Nephron (organoid): ENCODE measurements around the gene MCM9.

Experiments
- H3K27ac Mint-ChIP-seq, 3 experiments: 2 replicates each; pipeline ENCODE4 v1.8.0; 2020; ENCODE audit warnings: mixed read lengths in 3 of 3, mild to moderate bottlenecking in 2 of 3, moderate library complexity in 1 of 3
- H3K27me3 Mint-ChIP-seq: 2 replicates; pipeline ENCODE4 v1.8.0; 2021; ENCODE audit warnings: low read depth, mild to moderate bottlenecking, moderate library complexity, mixed read lengths
- H3K36me3 Mint-ChIP-seq: 2 replicates; pipeline ENCODE4 v1.8.0; 2020; ENCODE audit warnings: low read depth, mixed read lengths
- H3K4me1 Mint-ChIP-seq: 2 replicates; pipeline ENCODE4 v1.8.0; 2020; ENCODE audit warnings: mixed read lengths
- H3K4me3 Mint-ChIP-seq, 3 experiments: 2 replicates each; pipeline ENCODE4 v1.8.0; 2020; ENCODE audit warnings: mild to moderate bottlenecking in 3 of 3, mixed read lengths in 3 of 3, moderate library complexity in 2 of 3
- H3K9me3 Mint-ChIP-seq: 2 replicates; pipeline ENCODE4 v1.8.0; 2020; ENCODE audit warnings: mixed read lengths
- TF ChIP-seq, protein P1 (sequence below), 3 experiments: fragments of 200-600 bp; sonication (generic); IDR thresholded peaks; one replicate each; pipeline ENCODE4 v1.5.0; 2021; ENCODE audit warnings: antibody characterized with exemption in 3 of 3; ENCODE audit not compliant: unreplicated experiment in 3 of 3

The MCM9 gene

DNA sequence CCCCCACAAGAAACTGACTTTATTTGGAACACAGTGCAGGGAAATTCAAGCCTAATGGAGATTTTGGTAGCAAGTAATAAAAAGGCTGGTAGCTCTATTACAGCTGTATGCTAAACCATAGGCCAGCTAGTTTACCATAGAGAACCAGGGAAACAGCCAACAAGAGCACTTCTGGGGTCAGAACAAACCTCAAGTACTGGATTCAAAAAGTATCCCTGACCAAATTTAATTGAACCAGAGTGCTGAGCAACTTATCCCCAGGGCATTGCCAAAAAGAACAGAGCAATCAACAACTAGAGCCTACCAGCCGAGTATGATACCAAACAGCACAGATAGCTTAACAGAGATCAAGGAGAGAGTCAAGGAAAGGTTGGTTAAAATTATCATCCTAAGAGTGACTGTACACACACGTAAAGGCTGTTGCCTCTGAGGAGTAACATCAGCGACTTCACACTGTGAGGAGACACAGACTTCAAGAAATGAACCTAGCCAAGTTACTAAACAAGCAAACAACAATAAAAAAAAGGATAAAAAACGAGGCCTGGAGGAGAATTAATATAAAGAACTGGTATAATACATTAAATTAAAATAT, 52.5 kb downstream of the MCM9 start:
- Mint-ChIP-seq H3K4me1 (no peaks in the 10 kb centered on the region), H3K36me3 (no peaks in the 10 kb centered on the region), H3K4me3 (no peak overlapping the region), H3K27ac (no peak overlapping the region), H3K9me3 (no peaks in the 10 kb centered on the region), H3K27me3 (no peaks in the 10 kb centered on the region)
- TF ChIP-seq, protein P1, sequence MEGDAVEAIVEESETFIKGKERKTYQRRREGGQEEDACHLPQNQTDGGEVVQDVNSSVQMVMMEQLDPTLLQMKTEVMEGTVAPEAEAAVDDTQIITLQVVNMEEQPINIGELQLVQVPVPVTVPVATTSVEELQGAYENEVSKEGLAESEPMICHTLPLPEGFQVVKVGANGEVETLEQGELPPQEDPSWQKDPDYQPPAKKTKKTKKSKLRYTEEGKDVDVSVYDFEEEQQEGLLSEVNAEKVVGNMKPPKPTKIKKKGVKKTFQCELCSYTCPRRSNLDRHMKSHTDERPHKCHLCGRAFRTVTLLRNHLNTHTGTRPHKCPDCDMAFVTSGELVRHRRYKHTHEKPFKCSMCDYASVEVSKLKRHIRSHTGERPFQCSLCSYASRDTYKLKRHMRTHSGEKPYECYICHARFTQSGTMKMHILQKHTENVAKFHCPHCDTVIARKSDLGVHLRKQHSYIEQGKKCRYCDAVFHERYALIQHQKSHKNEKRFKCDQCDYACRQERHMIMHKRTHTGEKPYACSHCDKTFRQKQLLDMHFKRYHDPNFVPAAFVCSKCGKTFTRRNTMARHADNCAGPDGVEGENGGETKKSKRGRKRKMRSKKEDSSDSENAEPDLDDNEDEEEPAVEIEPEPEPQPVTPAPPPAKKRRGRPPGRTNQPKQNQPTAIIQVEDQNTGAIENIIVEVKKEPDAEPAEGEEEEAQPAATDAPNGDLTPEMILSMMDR (IDR thresholded peaks at IDR 0.05; ENCODE audit: unreplicated experiment in 3 of 3) = no peak

DNA sequence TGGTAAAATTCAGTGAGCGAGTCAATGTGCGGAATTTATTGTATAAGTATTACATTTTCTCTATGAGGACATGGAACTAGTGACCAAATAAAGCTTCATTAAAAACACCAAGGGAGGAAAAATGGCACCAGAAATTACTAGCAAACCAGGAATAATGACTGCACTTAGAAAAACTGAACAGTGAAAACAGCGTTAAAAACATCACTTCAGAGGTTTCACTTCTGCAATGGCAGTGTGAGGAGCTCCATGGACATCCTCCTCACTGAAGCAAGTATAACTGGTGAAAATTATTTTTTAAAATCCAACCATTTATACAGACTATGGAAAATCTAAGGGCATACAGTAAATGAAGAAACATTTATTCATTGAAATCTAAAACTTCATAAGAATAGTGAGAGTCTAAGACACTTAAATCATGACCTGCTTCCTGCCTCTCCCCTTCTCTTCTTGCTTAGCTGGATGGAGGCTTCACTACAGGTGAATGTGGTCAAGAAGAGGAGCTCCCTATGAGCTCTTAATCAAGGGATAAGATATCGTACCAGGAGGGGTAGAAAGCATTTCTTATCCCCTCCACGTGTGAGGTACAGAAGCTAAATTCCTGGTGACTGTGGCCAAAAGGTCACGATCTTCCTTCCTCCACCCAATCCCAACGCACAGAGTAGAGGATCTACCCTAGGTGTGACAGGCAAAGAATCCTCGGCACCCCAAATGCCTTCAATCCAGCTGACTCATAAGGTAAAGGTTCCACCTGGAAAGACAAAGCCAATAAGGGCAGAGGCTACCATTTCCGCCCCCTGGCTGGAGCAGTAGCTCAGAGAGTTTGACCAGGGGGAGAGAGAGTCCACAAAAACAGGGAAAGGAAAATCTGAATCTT, 53.3 kb downstream of the MCM9 start:
- Mint-ChIP-seq H3K4me1 (no peaks in the 10 kb centered on the region), H3K4me3 (no peak overlapping the region), H3K27me3 (no peaks in the 10 kb centered on the region), H3K36me3 (no peaks in the 10 kb centered on the region), H3K9me3 (no peaks in the 10 kb centered on the region), H3K27ac (no peak overlapping the region)
- TF ChIP-seq, protein P1 (IDR thresholded peaks at IDR 0.05; ENCODE audit: unreplicated experiment in 3 of 3) = no peak

GRCh38 chr6:118877806-118878205, 57.2 kb downstream of the MCM9 start:
- no peaks in the 10 kb centered on the region for H3K27me3 Mint-ChIP-seq
- H3K4me3 Mint-ChIP-seq = no peak overlapping the region
- no peaks in the 10 kb centered on the region for H3K4me1 Mint-ChIP-seq
- H3K27ac Mint-ChIP-seq = no peak overlapping the region
- peaks cover 4% of the 10 kb centered on the region for H3K36me3 Mint-ChIP-seq
- H3K9me3 Mint-ChIP-seq = no peaks in the 10 kb centered on the region
- TF ChIP-seq, protein P1 (IDR thresholded peaks at IDR 0.05; ENCODE audit: unreplicated experiment in 3 of 3) = no peak

- H3K9me3 Mint-ChIP-seq = no peaks in the 10 kb centered on the region
- no peaks in the 10 kb centered on the region for H3K27me3 Mint-ChIP-seq
- TF ChIP-seq, protein P1 (IDR thresholded peaks at IDR 0.05; ENCODE audit: unreplicated experiment in 3 of 3) = no peak
- H3K27ac Mint-ChIP-seq = no peak overlapping the region
- peaks cover 9% of the 10 kb centered on the region for H3K36me3 Mint-ChIP-seq
- no peaks in the 10 kb centered on the region for H3K4me1 Mint-ChIP-seq
- H3K4me3 Mint-ChIP-seq = no peak overlapping the region
Observed at GRCh38 chr6:118876814-118877213, 58.1 kb downstream of the MCM9 start.

GRCh38 chr6:118876198-118876597, 58.8 kb downstream of the MCM9 start:
- H3K4me1 Mint-ChIP-seq = no peaks in the 10 kb centered on the region
- no peak overlapping the region for H3K27ac Mint-ChIP-seq
- no peaks in the 10 kb centered on the region for H3K27me3 Mint-ChIP-seq
- TF ChIP-seq, protein P1 (IDR thresholded peaks at IDR 0.05; ENCODE audit: unreplicated experiment in 3 of 3) = no peak
- H3K36me3 Mint-ChIP-seq = peaks cover 15% of the 10 kb centered on the region
- no peak overlapping the region for H3K4me3 Mint-ChIP-seq
- H3K9me3 Mint-ChIP-seq = no peaks in the 10 kb centered on the region
